Measurements from ENCODE around the gene ITK.

DNA sequence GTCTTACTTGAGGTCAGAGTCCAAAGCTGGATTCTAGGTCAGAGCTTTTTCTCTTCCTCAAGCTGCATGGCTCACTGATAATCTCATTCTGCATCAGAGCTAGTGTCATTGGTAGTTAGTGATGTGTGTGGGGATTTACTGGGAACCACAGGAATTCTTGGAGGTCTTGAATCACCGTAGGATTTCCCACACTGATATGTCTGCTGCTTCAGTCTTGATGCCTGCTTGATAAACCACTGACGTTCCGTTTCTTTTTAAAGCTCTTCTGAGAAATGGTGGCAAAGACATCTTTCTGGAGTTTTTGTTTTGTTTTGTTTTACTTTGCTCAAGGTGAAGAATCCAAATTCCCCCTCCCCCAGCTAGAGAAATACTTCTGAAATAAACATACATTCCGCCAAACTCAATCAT lies 13.4 kb upstream of the ITK start:
- TF ChIP-seq TEAD4 (IDR thresholded peaks at IDR 0.05): no peak
- no peak for TF ChIP-seq EP300 (IDR thresholded peaks at IDR 0.05; ENCODE audit: borderline replicate concordance)
- TF ChIP-seq CEBPB (IDR thresholded peaks at IDR 0.05): no peak
- no peak for TF ChIP-seq RAD21 (IDR thresholded peaks at IDR 0.05; ENCODE audit: low read depth)
- TF ChIP-seq YY1 (IDR thresholded peaks at IDR 0.05; ENCODE audit: low read depth): no peak
- TF ChIP-seq MAX (IDR thresholded peaks at IDR 0.05): no peak
- TF ChIP-seq, protein P1, sequence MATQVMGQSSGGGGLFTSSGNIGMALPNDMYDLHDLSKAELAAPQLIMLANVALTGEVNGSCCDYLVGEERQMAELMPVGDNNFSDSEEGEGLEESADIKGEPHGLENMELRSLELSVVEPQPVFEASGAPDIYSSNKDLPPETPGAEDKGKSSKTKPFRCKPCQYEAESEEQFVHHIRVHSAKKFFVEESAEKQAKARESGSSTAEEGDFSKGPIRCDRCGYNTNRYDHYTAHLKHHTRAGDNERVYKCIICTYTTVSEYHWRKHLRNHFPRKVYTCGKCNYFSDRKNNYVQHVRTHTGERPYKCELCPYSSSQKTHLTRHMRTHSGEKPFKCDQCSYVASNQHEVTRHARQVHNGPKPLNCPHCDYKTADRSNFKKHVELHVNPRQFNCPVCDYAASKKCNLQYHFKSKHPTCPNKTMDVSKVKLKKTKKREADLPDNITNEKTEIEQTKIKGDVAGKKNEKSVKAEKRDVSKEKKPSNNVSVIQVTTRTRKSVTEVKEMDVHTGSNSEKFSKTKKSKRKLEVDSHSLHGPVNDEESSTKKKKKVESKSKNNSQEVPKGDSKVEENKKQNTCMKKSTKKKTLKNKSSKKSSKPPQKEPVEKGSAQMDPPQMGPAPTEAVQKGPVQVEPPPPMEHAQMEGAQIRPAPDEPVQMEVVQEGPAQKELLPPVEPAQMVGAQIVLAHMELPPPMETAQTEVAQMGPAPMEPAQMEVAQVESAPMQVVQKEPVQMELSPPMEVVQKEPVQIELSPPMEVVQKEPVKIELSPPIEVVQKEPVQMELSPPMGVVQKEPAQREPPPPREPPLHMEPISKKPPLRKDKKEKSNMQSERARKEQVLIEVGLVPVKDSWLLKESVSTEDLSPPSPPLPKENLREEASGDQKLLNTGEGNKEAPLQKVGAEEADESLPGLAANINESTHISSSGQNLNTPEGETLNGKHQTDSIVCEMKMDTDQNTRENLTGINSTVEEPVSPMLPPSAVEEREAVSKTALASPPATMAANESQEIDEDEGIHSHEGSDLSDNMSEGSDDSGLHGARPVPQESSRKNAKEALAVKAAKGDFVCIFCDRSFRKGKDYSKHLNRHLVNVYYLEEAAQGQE (IDR thresholded peaks at IDR 0.05; ENCODE audit: low read depth): no peak
- TF ChIP-seq TAF1 (IDR thresholded peaks at IDR 0.05; ENCODE audit: low read depth): no peak
- TF ChIP-seq CREB1 (IDR thresholded peaks at IDR 0.05; ENCODE audit: low read depth): no peak

Data from Ishikawa (cell line).